ENCODE measurements around the gene PRDX5.

The PRDX5 gene

DNA sequence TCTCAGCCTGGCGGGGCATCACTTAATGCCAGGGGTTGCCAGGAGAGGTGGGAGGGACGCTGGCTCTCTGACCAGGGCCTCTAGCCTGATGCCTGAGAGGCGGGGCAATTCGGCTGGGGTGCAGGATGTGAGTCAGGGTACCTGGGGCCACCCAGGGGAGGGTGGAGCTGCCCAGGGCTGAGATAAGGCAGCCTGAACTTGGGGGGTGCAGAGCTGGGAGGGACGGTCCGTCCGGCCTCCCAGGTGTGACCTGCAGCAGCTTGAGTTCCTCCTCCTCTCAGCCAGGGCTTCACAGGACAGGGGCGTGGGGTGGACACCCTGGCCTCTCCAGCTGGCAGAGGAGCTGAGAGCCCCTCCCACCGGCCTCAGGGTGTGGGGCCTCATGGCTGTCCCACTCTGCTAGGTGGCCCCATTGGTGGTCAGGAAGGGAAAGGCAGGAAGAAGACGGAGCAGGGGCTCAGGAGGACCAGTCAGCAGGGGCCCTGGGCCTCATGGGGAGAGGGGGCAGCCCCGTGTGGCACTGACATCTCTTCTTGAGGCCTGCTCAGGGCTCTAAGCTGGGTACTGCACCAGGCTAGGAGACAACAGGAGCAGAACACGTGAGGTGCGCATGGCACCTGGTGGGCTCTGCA is 40.1 kb downstream of the PRDX5 start (continued):
- TF ChIP-seq ZNF416 (tag by site-specific recombination; IDR thresholded peaks at IDR 0.05) (no peak), ZSCAN30 (tag by site-specific recombination; IDR thresholded peaks at IDR 0.05) (no peak), SP3 (tag by site-specific recombination; IDR thresholded peaks at IDR 0.05) (0 out of 2 replicates have a peak, but pooled peaks have one; percentile 28), ZNF843 (tag by site-specific recombination; IDR thresholded peaks at IDR 0.05) (no peak), ZNF341 (tag by site-specific recombination; IDR thresholded peaks at IDR 0.05; ENCODE audit: low read depth) (peak; percentile 63; the same call in 1 of the 2 replicates), ZFP69B (tag by site-specific recombination; IDR thresholded peaks at IDR 0.05) (no peak), SCRT1 (tag by site-specific recombination; IDR thresholded peaks at IDR 0.05; ENCODE audit: borderline replicate concordance) (no peak), ZNF274 (IDR thresholded peaks at IDR 0.05; ENCODE audit: low read length) (no peak), ZNF274 (tag by site-specific recombination; IDR thresholded peaks at IDR 0.05; ENCODE audit: borderline replicate concordance) (no peak), ZNF335 (tag by site-specific recombination; conservative IDR thresholded peaks at IDR 0.05) (peak; percentile 77), ZNF175 (tag by site-specific recombination; IDR thresholded peaks at IDR 0.05) (no peak), ZNF529 (tag by site-specific recombination; IDR thresholded peaks at IDR 0.05; ENCODE audit: insufficient replicate concordance) (no peak)
- TF ChIP-seq, protein P1, sequence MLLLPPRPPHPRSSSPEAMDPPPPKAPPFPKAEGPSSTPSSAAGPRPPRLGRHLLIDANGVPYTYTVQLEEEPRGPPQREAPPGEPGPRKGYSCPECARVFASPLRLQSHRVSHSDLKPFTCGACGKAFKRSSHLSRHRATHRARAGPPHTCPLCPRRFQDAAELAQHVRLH (tag by site-specific recombination; IDR thresholded peaks at IDR 0.05) = no peak
- TF ChIP-seq, protein P2, sequence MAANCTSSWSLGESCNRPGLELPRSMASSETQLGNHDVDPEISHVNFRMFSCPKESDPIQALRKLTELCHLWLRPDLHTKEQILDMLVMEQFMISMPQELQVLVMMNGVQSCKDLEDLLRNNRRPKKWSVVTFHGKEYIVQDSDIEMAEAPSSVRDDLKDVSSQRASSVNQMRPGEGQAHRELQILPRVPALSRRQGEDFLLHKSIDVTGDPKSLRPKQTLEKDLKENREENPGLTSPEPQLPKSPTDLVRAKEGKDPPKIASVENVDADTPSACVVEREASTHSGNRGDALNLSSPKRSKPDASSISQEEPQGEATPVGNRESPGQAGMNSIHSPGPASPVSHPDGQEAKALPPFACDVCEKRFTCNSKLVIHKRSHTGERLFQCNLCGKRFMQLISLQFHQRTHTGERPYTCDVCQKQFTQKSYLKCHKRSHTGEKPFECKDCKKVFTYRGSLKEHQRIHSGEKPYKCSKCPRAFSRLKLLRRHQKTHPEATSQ (tag by site-specific recombination; IDR thresholded peaks at IDR 0.05) = no peak

DNA sequence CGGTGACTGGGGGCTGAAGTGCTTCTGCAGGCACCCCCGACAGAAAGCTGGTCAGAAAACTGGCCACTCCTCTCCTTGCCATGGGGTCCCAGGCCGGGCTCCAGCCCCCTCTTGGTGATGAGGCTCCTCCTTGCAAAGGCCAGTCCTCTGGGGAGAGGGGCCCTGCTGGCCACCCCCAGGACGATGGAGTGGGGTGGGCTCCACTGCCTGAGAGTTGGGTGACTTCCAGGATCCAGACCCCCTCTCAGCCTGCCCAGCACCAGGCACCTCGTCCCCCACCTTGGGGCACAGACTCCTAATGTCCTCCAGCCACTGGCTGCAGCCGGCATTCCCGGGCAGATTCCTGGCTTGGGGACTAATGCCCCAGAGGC is 40.6 kb downstream of the PRDX5 start:
- CTCF ChIA-PET = interaction anchor here (0.8 to 7.8 kb wide), 5 partner anchors 24 to 108 kb away, joined by 3 to 81 read pairs (median 5); partner anchors contain the start of genes PRDX5 and TRMT112
- Histone ChIP-seq H3K4me3 (ENCODE audit: low read depth, low read length) (peak overlapping the region; percentile 83), H3K9me3 (ENCODE audit: control insufficient read depth, insufficient read depth, low read depth, low read length) (no peaks in the 10 kb centered on the region), H3K27ac (ENCODE audit: extremely low read depth, low read depth, low read length) (peak overlapping the region; percentile 75; the same call in 1 of the 2 replicates), H3K36me3 (ENCODE audit: control insufficient read depth in 2 of 2, insufficient read depth in 1 of 2, low read length in 2 of 2) (peaks cover 0 to 32% of the 10 kb centered on the region in 2 experiments; a peak in 2 of 3 replicates), H3K4me1 (ENCODE audit: control insufficient read depth, insufficient read depth, low read length) (no peaks in the 10 kb centered on the region; the same call in 1 of the 2 replicates)
- POLR2A ChIA-PET = interaction anchor here (1.8 kb wide), 1 partner anchor 41 kb away, joined by 14 read pairs; the partner anchor contains the start of genes PRDX5 and TRMT112
- TF ChIP-seq, protein P3, sequence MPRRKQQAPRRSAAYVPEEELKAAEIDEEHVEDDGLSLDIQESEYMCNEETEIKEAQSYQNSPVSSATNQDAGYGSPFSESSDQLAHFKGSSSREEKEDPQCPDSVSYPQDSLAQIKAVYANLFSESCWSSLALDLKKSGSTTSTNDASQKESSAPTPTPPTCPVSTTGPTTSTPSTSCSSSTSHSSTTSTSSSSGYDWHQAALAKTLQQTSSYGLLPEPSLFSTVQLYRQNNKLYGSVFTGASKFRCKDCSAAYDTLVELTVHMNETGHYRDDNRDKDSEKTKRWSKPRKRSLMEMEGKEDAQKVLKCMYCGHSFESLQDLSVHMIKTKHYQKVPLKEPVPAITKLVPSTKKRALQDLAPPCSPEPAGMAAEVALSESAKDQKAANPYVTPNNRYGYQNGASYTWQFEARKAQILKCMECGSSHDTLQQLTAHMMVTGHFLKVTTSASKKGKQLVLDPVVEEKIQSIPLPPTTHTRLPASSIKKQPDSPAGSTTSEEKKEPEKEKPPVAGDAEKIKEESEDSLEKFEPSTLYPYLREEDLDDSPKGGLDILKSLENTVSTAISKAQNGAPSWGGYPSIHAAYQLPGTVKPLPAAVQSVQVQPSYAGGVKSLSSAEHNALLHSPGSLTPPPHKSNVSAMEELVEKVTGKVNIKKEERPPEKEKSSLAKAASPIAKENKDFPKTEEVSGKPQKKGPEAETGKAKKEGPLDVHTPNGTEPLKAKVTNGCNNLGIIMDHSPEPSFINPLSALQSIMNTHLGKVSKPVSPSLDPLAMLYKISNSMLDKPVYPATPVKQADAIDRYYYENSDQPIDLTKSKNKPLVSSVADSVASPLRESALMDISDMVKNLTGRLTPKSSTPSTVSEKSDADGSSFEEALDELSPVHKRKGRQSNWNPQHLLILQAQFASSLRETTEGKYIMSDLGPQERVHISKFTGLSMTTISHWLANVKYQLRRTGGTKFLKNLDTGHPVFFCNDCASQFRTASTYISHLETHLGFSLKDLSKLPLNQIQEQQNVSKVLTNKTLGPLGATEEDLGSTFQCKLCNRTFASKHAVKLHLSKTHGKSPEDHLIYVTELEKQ (tag by site-specific recombination; IDR thresholded peaks at IDR 0.05; ENCODE audit: borderline replicate concordance) = no peak
- 0 out of 2 replicates have a peak, but pooled peaks have one; percentile 2 for TF ChIP-seq GLIS1 (tag by site-specific recombination; IDR thresholded peaks at IDR 0.05)
- TF ChIP-seq FEZF1 (tag by site-specific recombination; IDR thresholded peaks at IDR 0.05) = no peak
- TF ChIP-seq ZBTB20 (tag by site-specific recombination; IDR thresholded peaks at IDR 0.05) = peak; percentile 70
- peak; percentile 61; the same call in 1 of the 2 replicates for TF ChIP-seq IKZF3 (tag by site-specific recombination; IDR thresholded peaks at IDR 0.05)

Measured in HEK293 (cell line).